ENCODE results near the gene EMX1. TPM values are rescaled to one million over a fixed set of nuclear protein-coding genes. Genes with fewer than 3 reads are reported as not detected.

EMX1 gene
- total and polyA plus RNA-seq, 2 of the 13 experiments (the other 11 are each of a cell fraction or from before 2014, with no cell fraction given): 0.62 to 4.9 TPM

DNA sequence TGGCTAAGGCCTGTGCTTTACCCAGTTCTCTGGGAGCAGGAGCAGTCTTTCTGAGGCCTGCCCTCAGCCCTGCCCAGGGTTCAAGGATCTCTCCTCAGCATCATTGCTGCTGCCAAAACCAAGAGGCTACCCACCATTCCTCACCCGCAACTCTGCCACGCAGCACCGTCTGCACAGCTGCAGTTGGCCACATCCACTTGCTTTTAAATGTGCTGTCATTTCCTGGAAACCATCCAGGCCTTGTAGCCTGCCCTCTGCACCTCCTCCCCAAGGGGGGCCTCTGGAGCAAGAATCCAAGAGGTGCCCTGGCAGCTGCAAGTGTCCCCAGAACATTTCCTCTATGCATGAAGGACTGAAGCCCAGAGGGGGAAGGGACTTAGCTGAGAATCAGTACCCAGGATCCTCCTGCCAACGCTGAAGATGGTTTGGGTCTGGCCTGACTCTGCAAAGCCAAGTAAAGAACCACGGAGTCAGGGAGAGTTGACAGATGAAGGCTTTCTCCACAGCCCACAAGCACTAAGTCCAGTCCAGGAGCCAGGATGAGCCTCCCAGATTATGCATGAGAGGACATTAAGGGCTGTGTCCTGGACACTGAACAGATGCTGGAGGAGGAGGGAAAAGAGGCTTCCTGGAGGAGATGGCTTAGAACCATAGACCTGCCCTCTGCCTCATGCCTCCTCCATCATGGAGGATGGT lies 14.9 kb downstream of the EMX1 start:
- Histone ChIP-seq H3K4me3 (replicated peaks in 1 of 3; ENCODE audit: insufficient read depth in 1 of 3, low read depth in 2 of 3, low read length in 3 of 3) (no peak overlapping the region), H4K20me1 (ENCODE audit: insufficient read depth, low read length) (no peaks in the 10 kb centered on the region; the same call in 1 of the 2 replicates), H2AFZ (ENCODE audit: low read length) (no peak overlapping the region), H3K79me2 (ENCODE audit: insufficient read depth, low read length) (no peaks in the 10 kb centered on the region), H3K4me2 (ENCODE audit: low read depth, low read length) (no peak overlapping the region), H3K4me1 (ENCODE audit: insufficient read depth, low read length) (peaks cover 9% of the 10 kb centered on the region; the same call in 1 of the 2 replicates), H3K9ac (ENCODE audit: insufficient read depth, low read depth, low read length) (no peak overlapping the region), H3K27ac (ENCODE audit: extremely low read length, insufficient read depth, low read length) (no peak overlapping the region), H3K36me3 (replicated peaks in 1 of 2; ENCODE audit: control insufficient read depth in 1 of 2, insufficient read depth in 2 of 2, low read length in 2 of 2) (no peaks in the 10 kb centered on the region), H3K27me3 (ENCODE audit: control insufficient read depth in 1 of 2, insufficient read depth in 2 of 2, low read length in 2 of 2) (peaks cover 0 to 30% of the 10 kb centered on the region in 2 experiments; a peak in 3 of 5 replicates), H3K9me3 (ENCODE audit: low read length) (no peaks in the 10 kb centered on the region)
- no TSS peak for BruUV-seq (replicated peaks)
- intact Hi-C loops (cut with micrococcal nuclease; ENCODE audit: unreplicated experiment): no loop called here
- ChIA-PET POLR2A (interaction anchor here (1.9 kb wide), 1 partner anchor 39 kb away, joined by 4 read pairs; no protein-coding TSS in a partner anchor), CTCF (ENCODE audit: low intra/inter-chr PET ratio, low total read pairs) (interaction anchor here (4.9 kb wide), 1 partner anchor 38 kb away, joined by 67 read pairs; no protein-coding TSS in a partner anchor)
- FAIRE-seq (no peak), ATAC-seq (no peak), DNase-seq (ENCODE audit: low spot score) (no peak)
- in situ Hi-C loops (cut with HindIII; ENCODE audit: extremely low pct_ligation_motif_present, low pct_unique_long_range_greater_than_20kb): no loop called here
- 29% methylated on average over 5 of the region's 5 CpGs for WGBS (ENCODE audit: low lambda C conversion rate)
- no peak for TF ChIP-seq BRCA1 (CRISPR knock-in tag; IDR thresholded peaks at IDR 0.05)
- TF ChIP-seq ZNF776 (CRISPR knock-in tag; IDR thresholded peaks at IDR 0.05): no peak
- no peak for TF ChIP-seq ZFY (CRISPR knock-in tag; IDR thresholded peaks at IDR 0.05)
- TF ChIP-seq, protein P1, sequence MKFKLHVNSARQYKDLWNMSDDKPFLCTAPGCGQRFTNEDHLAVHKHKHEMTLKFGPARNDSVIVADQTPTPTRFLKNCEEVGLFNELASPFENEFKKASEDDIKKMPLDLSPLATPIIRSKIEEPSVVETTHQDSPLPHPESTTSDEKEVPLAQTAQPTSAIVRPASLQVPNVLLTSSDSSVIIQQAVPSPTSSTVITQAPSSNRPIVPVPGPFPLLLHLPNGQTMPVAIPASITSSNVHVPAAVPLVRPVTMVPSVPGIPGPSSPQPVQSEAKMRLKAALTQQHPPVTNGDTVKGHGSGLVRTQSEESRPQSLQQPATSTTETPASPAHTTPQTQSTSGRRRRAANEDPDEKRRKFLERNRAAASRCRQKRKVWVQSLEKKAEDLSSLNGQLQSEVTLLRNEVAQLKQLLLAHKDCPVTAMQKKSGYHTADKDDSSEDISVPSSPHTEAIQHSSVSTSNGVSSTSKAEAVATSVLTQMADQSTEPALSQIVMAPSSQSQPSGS (CRISPR knock-in tag; IDR thresholded peaks at IDR 0.05): no peak
- TF ChIP-seq ZNF10 (CRISPR knock-in tag; IDR thresholded peaks at IDR 0.05; ENCODE audit: borderline replicate concordance, low read depth): no peak
- TF ChIP-seq, protein P2, sequence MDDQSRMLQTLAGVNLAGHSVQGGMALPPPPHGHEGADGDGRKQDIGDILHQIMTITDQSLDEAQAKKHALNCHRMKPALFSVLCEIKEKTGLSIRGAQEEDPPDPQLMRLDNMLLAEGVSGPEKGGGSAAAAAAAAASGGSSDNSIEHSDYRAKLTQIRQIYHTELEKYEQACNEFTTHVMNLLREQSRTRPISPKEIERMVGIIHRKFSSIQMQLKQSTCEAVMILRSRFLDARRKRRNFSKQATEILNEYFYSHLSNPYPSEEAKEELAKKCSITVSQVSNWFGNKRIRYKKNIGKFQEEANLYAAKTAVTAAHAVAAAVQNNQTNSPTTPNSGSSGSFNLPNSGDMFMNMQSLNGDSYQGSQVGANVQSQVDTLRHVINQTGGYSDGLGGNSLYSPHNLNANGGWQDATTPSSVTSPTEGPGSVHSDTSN (CRISPR knock-in tag; IDR thresholded peaks at IDR 0.05; ENCODE audit: borderline replicate concordance): no peak

Measured in HepG2 (cell line).